ENCODE results near the gene LIPC. TPM values are rescaled to one million over a fixed set of nuclear protein-coding genes. Genes with fewer than 3 reads are reported as not detected.
A peak's percentile ranks its signal among the peaks of the same experiment; 100 is the strongest.

Gene LIPC
- total and polyA plus RNA-seq, 9 of the 15 experiments (the other 6 are each of a cell fraction or from before 2014, with no cell fraction given): 0.07 to 0.41 (median 0.11) TPM; not detected in 2

DNA sequence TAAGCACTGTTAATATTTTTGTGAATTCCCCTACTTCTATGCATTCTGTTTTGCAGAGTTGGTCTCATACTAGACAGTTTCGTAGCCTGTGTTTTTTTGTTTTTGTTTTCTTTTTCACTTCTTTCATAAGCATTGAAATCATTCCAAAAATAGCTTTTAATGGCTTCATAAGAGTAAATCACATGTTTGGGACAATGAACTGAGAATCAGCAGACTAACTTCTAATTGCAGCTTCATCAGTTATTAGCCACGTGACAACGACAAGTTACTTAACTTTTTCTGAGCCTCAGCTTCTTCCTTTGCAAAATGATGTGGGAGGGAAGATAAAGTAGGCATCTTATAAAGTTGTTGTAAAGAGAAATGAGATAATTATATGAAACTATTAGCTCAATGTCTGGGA lies 124.8 kb downstream of the LIPC start:
- intact Hi-C loops (cut with micrococcal nuclease): no loop called here
- 66% methylated on average over 3 of the region's 3 CpGs for WGBS (ENCODE audit: insufficient coverage, low coverage, missing lambda C conversion rate)

More for the DNA sequence above, 124.8 kb downstream of the LIPC start:
- ATAC-seq: no peak
- FAIRE-seq: no peak
- no peaks in the 10 kb centered on the region for H3K27me3 ChIP-seq (ENCODE audit: control insufficient read depth in 2 of 2, insufficient read depth in 2 of 2, low read length in 2 of 2)
- H3K9me3 ChIP-seq (replicated peaks; ENCODE audit: control insufficient read depth, insufficient read depth, low read depth, low read length): no peaks in the 10 kb centered on the region
- H3K4me3 ChIP-seq: no peak overlapping the region
- no peaks in the 10 kb centered on the region for H3K79me2 ChIP-seq (ENCODE audit: control insufficient read depth, insufficient read depth, low read length)
- TF ChIP-seq KDM1A (IDR thresholded peaks at IDR 0.05): no peak
- no peak for TF ChIP-seq NR2C2 (CRISPR knock-in tag; IDR thresholded peaks at IDR 0.05)
- no peak for TF ChIP-seq NR2C2 (tag; IDR thresholded peaks at IDR 0.05)
- TF ChIP-seq, protein P1, sequence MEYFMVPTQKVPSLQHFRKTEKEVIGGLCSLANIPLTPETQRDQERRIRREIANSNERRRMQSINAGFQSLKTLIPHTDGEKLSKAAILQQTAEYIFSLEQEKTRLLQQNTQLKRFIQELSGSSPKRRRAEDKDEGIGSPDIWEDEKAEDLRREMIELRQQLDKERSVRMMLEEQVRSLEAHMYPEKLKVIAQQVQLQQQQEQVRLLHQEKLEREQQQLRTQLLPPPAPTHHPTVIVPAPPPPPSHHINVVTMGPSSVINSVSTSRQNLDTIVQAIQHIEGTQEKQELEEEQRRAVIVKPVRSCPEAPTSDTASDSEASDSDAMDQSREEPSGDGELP (CRISPR knock-in tag; IDR thresholded peaks at IDR 0.05; ENCODE audit: borderline replicate concordance): no peak
- TF ChIP-seq XRCC5 (IDR thresholded peaks at IDR 0.05; ENCODE audit: low read depth, low read length): no peak
- TF ChIP-seq CHCHD3 (CRISPR knock-in tag; IDR thresholded peaks at IDR 0.05): no peak
- TF ChIP-seq KLF6 (CRISPR knock-in tag; IDR thresholded peaks at IDR 0.05; ENCODE audit: borderline replicate concordance): no peak
- TF ChIP-seq MTA1 (IDR thresholded peaks at IDR 0.05; ENCODE audit: borderline replicate concordance): no peak
- TF ChIP-seq, protein P2, sequence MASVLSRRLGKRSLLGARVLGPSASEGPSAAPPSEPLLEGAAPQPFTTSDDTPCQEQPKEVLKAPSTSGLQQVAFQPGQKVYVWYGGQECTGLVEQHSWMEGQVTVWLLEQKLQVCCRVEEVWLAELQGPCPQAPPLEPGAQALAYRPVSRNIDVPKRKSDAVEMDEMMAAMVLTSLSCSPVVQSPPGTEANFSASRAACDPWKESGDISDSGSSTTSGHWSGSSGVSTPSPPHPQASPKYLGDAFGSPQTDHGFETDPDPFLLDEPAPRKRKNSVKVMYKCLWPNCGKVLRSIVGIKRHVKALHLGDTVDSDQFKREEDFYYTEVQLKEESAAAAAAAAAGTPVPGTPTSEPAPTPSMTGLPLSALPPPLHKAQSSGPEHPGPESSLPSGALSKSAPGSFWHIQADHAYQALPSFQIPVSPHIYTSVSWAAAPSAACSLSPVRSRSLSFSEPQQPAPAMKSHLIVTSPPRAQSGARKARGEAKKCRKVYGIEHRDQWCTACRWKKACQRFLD (CRISPR knock-in tag; IDR thresholded peaks at IDR 0.05): no peak
- TF ChIP-seq, protein P3, sequence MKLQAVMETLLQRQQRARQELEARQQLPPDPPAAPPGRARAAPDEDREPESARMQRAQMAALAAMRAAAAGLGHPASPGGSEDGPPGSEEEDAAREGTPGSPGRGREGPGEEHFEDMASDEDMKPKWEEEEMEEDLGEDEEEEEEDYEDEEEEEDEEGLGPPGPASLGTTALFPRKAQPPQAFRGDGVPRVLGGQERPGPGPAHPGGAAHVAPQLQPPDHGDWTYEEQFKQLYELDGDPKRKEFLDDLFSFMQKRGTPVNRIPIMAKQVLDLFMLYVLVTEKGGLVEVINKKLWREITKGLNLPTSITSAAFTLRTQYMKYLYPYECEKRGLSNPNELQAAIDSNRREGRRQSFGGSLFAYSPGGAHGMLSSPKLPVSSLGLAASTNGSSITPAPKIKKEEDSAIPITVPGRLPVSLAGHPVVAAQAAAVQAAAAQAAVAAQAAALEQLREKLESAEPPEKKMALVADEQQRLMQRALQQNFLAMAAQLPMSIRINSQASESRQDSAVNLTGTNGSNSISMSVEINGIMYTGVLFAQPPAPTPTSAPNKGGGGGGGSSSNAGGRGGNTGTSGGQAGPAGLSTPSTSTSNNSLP (IDR thresholded peaks at IDR 0.05; ENCODE audit: borderline replicate concordance, low read depth, low read length): no peak
- no peak for TF ChIP-seq ZNF140 (CRISPR knock-in tag; IDR thresholded peaks at IDR 0.05)
- TF ChIP-seq MXI1 (IDR thresholded peaks at IDR 0.05; ENCODE audit: low read depth, low read length): no peak
- TF ChIP-seq ESRRB (CRISPR knock-in tag; IDR thresholded peaks at IDR 0.05; ENCODE audit: borderline replicate concordance): no peak
- no peak for TF ChIP-seq KLF10 (CRISPR knock-in tag; IDR thresholded peaks at IDR 0.05)
- no peak for TF ChIP-seq CBX1 (IDR thresholded peaks at IDR 0.05; ENCODE audit: low read depth)
- TF ChIP-seq CREM (IDR thresholded peaks at IDR 0.05; ENCODE audit: low read depth): no peak
- TF ChIP-seq DIDO1 (tag; IDR thresholded peaks at IDR 0.05; ENCODE audit: low read depth): no peak
- no peak for TF ChIP-seq HEY1 (CRISPR knock-in tag; IDR thresholded peaks at IDR 0.05; ENCODE audit: borderline replicate concordance)
- CTCF ChIA-PET (ENCODE audit: low intra/inter-chr PET ratio): no interaction called here
- no peak overlapping the region for H3K9ac ChIP-seq (ENCODE audit: insufficient read depth in 1 of 2, low read depth in 2 of 2, low read length in 2 of 2)
- H2AFZ ChIP-seq (ENCODE audit: low read depth, low read length): peak overlapping the region; percentile 97; the same call in 1 of the 2 replicates
- no peak overlapping the region for H3K4me2 ChIP-seq (ENCODE audit: insufficient read depth, low read length)
- H3K9me1 ChIP-seq (ENCODE audit: control insufficient read depth, insufficient read depth, low read length): no peaks in the 10 kb centered on the region
- H3K4me1 ChIP-seq (replicated peaks in 1 of 2; ENCODE audit: control insufficient read depth in 2 of 2, insufficient read depth in 2 of 2, low read length in 2 of 2): peaks cover 19 to 32% of the 10 kb centered on the region in 2 experiments
- in situ Hi-C loops (cut with MboI): no loop called here
- BruUV-seq (replicated peaks): no TSS peak
- POLR2A ChIA-PET: interaction anchor here (0.6 to 2.0 kb wide), 3 partner anchors 10 to 31 kb away, joined by 3 to 9 read pairs (median 3); no protein-coding TSS in a partner anchor
- DNase-seq (ENCODE audit: extremely low read depth in 1 of 4, low spot score in 3 of 4): no peak
- no peaks in the 10 kb centered on the region for H4K20me1 ChIP-seq (replicated peaks; ENCODE audit: control insufficient read depth, insufficient read depth, low read length)
- H3K36me3 ChIP-seq (ENCODE audit: control insufficient read depth, insufficient read depth, low read length): no peaks in the 10 kb centered on the region
- no peak overlapping the region for H3K27ac ChIP-seq (ENCODE audit: extremely low read depth, low read depth, low read length)
